Measurements from ENCODE around the gene RP9. TPM values are rescaled to one million over a fixed set of nuclear protein-coding genes. Genes with fewer than 3 reads are reported as not detected.

Gene RP9
- total RNA-seq, 1 donor from 2014 or later, result 10.3 TPM

GRCh38 chr7:33066771-33067170 lies 42.4 kb downstream of the RP9 start:
- Histone ChIP-seq H3K36me3 (no peaks in the 10 kb centered on the region), H3K4me1 (peaks cover 9% of the 10 kb centered on the region), H3K27me3 (no peaks in the 10 kb centered on the region), H3K9me3 (no peaks in the 10 kb centered on the region), H3K27ac (no peak overlapping the region), H3K4me3 (no peak overlapping the region)
- TF ChIP-seq POLR2AphosphoS5 (IDR thresholded peaks at IDR 0.05; ENCODE audit: insufficient read depth in 1 of 2, low read depth in 1 of 2), result no peak
- TF ChIP-seq CTCF (IDR thresholded peaks at IDR 0.05), result no peak
- TF ChIP-seq POLR2A (IDR thresholded peaks at IDR 0.05), result no peak
- DNase-seq (ENCODE audit: extremely low spot score in 2 of 2), result no peak
- intact Hi-C loops (cut with DNase I), result no loop called here

GRCh38 chr7:33065981-33066380 lies 43.2 kb downstream of the RP9 start:
- intact Hi-C loops (cut with DNase I), result no loop called here
- Histone ChIP-seq H3K4me1 (peaks cover 15% of the 10 kb centered on the region), H3K9me3 (no peaks in the 10 kb centered on the region), H3K36me3 (no peaks in the 10 kb centered on the region), H3K27me3 (no peaks in the 10 kb centered on the region), H3K4me3 (no peak overlapping the region), H3K27ac (no peak overlapping the region)
- TF ChIP-seq CTCF (IDR thresholded peaks at IDR 0.05) (no peak), POLR2AphosphoS5 (IDR thresholded peaks at IDR 0.05; ENCODE audit: insufficient read depth in 1 of 2, low read depth in 1 of 2) (no peak), POLR2A (IDR thresholded peaks at IDR 0.05) (no peak)
- DNase-seq (ENCODE audit: extremely low spot score in 2 of 2), result no peak

GRCh38 chr7:33062782-33063443 lies 46.3 kb downstream of the RP9 start:
- TF ChIP-seq POLR2AphosphoS5 (IDR thresholded peaks at IDR 0.05; ENCODE audit: insufficient read depth in 1 of 2, low read depth in 1 of 2), result peak; percentile 86 to 87
- TF ChIP-seq CTCF (IDR thresholded peaks at IDR 0.05), result peak in 1 of 3 experiments; percentile 29
- TF ChIP-seq POLR2A (IDR thresholded peaks at IDR 0.05), result peak in 1 of 2 donors; percentile 76
- H3K36me3 ChIP-seq, result no peaks in the 10 kb centered on the region
- peak in 1 of 2 donors; percentile 94 for DNase-seq (ENCODE audit: extremely low spot score in 2 of 2)
- H3K4me1 ChIP-seq, result peaks cover 43% of the 10 kb centered on the region
- no peaks in the 10 kb centered on the region for H3K9me3 ChIP-seq
- H3K27ac ChIP-seq, result peak overlapping the region; percentile 96
- H3K4me3 ChIP-seq, result peak overlapping the region; percentile 57 to 64
- intact Hi-C loops (cut with DNase I), result no loop called here
- H3K27me3 ChIP-seq, result no peaks in the 10 kb centered on the region

- DNase-seq (ENCODE audit: extremely low spot score in 2 of 2), result no peak
- intact Hi-C loops (cut with DNase I), result no loop called here
- Histone ChIP-seq H3K9me3 (no peaks in the 10 kb centered on the region), H3K36me3 (no peaks in the 10 kb centered on the region), H3K27me3 (no peaks in the 10 kb centered on the region), H3K27ac (peak within 1 kb of the TSS; percentile 96), H3K4me3 (peak within 1 kb of the TSS; percentile 57 to 64), H3K4me1 (peaks cover 50% of the 10 kb centered on the region)
- TF ChIP-seq POLR2AphosphoS5 (IDR thresholded peaks at IDR 0.05; ENCODE audit: insufficient read depth in 1 of 2, low read depth in 1 of 2), result peak in 1 of 2 donors; percentile 90
- TF ChIP-seq CTCF (IDR thresholded peaks at IDR 0.05), result no peak
- TF ChIP-seq POLR2A (IDR thresholded peaks at IDR 0.05), result peak in 1 of 2 donors; percentile 72
Observed at GRCh38 chr7:33062023-33062781, 47.0 kb downstream of the RP9 start, which contains the start of gene NT5C3A. NT5C3A (minus strand) TSS chr7:33062776; CDS start chr7:33062705, 71 bp downstream.
